Endothelial cell of umbilical vein (primary cell): ENCODE measurements around the gene MLLT6. TPM values are rescaled to one million over a fixed set of nuclear protein-coding genes. Genes with fewer than 3 reads are reported as not detected.
A peak's percentile ranks its signal among the peaks of the same experiment; 100 is the strongest.

Experiments used
- BruUV-seq: library from RNA; stranded (reverse); fragments of 400-500 nt; replicated peaks from 2 replicates; lab custom pipeline; 2021; lab: Mats Ljungman, UMichigan
- CTCF ChIA-PET: fragments of 300-600, 350-600 bp; sonication (Branson Sonifier 250); formaldehyde crosslinking; loops from one replicate; lab custom pipeline; 2021; ENCODE audit warnings: antibody characterized with exemption, inconsistent platforms; lab: Charles Lee
- POLR2A ChIA-PET: fragments of 300-600, 350-600 bp; sonication (Branson Sonifier 250); formaldehyde crosslinking; loops from one replicate; lab custom pipeline; 2021; ENCODE audit warnings: antibody characterized with exemption, inconsistent platforms; lab: Charles Lee
- DNase-seq: peaks from one replicate; pipeline ENCODE4 v3.0.0-alpha.2; 2011; ENCODE audit warnings: low read depth, low spot score
- FAIRE-seq: peaks from 2 replicates; lab custom pipeline; 2011; peaks lifted over from hg19 to GRCh38; lab: Jason Lieb, UNC
- H2AFZ ChIP-seq: 2 replicates; pipeline ENCODE4 v1.6.0; 2012; ENCODE audit warnings: low read depth, low read length, control low read depth, inconsistent platforms
- H3K27ac ChIP-seq: 2 replicates; pipeline ENCODE4 v1.5.1; 2011; ENCODE audit warnings: low read depth, mild to moderate bottlenecking, control low read depth, low read length, moderate library complexity; ENCODE audit not compliant: insufficient read depth
- H3K27me3 ChIP-seq, 2 experiments: 2 replicates each; pipeline versions ENCODE4 v1.6.0 to v1.6.1; 2011; ENCODE audit warnings: low read length in 2 of 2, mixed read lengths in 1 of 2; ENCODE audit not compliant: control insufficient read depth in 2 of 2, insufficient read depth in 2 of 2
- H3K36me3 ChIP-seq, 2 experiments: 2 replicates in 1 of 2; 3 replicates in 1 of 2; pipeline ENCODE4 v1.5.1; 2011; ENCODE audit warnings: low read length in 2 of 2, mild to moderate bottlenecking in 1 of 2, moderate library complexity in 1 of 2; ENCODE audit not compliant: control insufficient read depth in 2 of 2, insufficient read depth in 2 of 2; ENCODE audit errors: extremely low read depth in 1 of 2
- H3K4me1 ChIP-seq: 3 replicates; pipeline ENCODE4 v1.5.1; 2011; ENCODE audit warnings: mild to moderate bottlenecking, low read length; ENCODE audit not compliant: control insufficient read depth, insufficient read depth; ENCODE audit errors: extremely low read depth
- H3K4me2 ChIP-seq: 2 replicates; pipeline ENCODE4 v1.6.1; 2011; ENCODE audit warnings: low read length, control low read depth, mixed read lengths; ENCODE audit not compliant: insufficient read depth
- H3K4me3 ChIP-seq, 3 experiments: fragments of 200-600 bp in 1 of 3; sonication (generic), shearing (Covaris generic) in 1 of 3; replicated peaks in 1 of 3; 2 replicates each; pipeline ENCODE4 v1.5.1; 2011 to 2016; ENCODE audit warnings: control low read depth in 3 of 3, low read length in 3 of 3, mild to moderate bottlenecking in 2 of 3, inconsistent platforms in 1 of 3, low read depth in 1 of 3, moderate library complexity in 1 of 3; ENCODE audit not compliant: insufficient read depth in 1 of 3
- H3K79me2 ChIP-seq: 2 replicates; pipeline ENCODE4 v1.6.0; 2012; ENCODE audit warnings: low read length, inconsistent platforms; ENCODE audit not compliant: control insufficient read depth, insufficient read depth
- H3K9ac ChIP-seq: replicated peaks from 2 replicates; pipeline ENCODE3; 2011; ENCODE audit warnings: low read length, control low read depth; ENCODE audit not compliant: insufficient read depth; ENCODE audit errors: extremely low read depth
- H3K9me1 ChIP-seq: replicated peaks from 3 replicates; pipeline ENCODE4 v1.6.0; 2011; ENCODE audit warnings: mild to moderate bottlenecking, low read length; ENCODE audit not compliant: control insufficient read depth, insufficient read depth; ENCODE audit errors: extremely low read depth
- H3K9me3 ChIP-seq: replicated peaks from 2 replicates; pipeline ENCODE4 v1.5.1; 2012; ENCODE audit warnings: low read length, inconsistent platforms; ENCODE audit not compliant: control insufficient read depth, insufficient read depth
- H4K20me1 ChIP-seq: replicated peaks from 2 replicates; pipeline ENCODE3; 2011; ENCODE audit warnings: mild to moderate bottlenecking, low read length; ENCODE audit not compliant: control insufficient read depth, insufficient read depth; ENCODE audit errors: extremely low read depth
- CTCF ChIP-seq, 2 donors: IDR thresholded peaks; 1 replicate in 1 of 2; 2 replicates in 1 of 2; pipeline ENCODE4 v1.5.1; 2011; ENCODE audit warnings: low read length in 2 of 2, mild to moderate bottlenecking in 2 of 2, moderate library complexity in 2 of 2, control low read depth in 1 of 2, inconsistent platforms in 1 of 2, low read depth in 1 of 2; ENCODE audit not compliant: insufficient read depth in 1 of 2; ENCODE audit errors: extremely low read depth in 1 of 2
- EZH2 ChIP-seq: IDR thresholded peaks from 2 replicates; pipeline ENCODE4 v1.6.1; 2012; ENCODE audit warnings: borderline replicate concordance, low read depth, mild to moderate bottlenecking, moderate library complexity, low read length, inconsistent platforms; ENCODE audit not compliant: severe bottlenecking
- FOS ChIP-seq: IDR thresholded peaks from 2 replicates; pipeline ENCODE4 v1.6.1; 2011; ENCODE audit warnings: mild to moderate bottlenecking, low read length, moderate library complexity, borderline replicate concordance; ENCODE audit not compliant: insufficient read depth
- GATA2 ChIP-seq: IDR thresholded peaks from 2 replicates; pipeline ENCODE4 v1.7.0; 2011; ENCODE audit warnings: low read depth, mild to moderate bottlenecking, moderate library complexity, mixed read lengths, low read length; ENCODE audit not compliant: insufficient read length, insufficient read depth
- JUN ChIP-seq: IDR thresholded peaks from 2 replicates; pipeline ENCODE4 v1.6.1; 2011; ENCODE audit warnings: borderline replicate concordance, low read depth; ENCODE audit not compliant: insufficient read length, insufficient read depth
- MAX ChIP-seq: IDR thresholded peaks from 2 replicates; pipeline ENCODE4 v1.6.1; 2011; ENCODE audit not compliant: insufficient read depth, insufficient read length
- MYC ChIP-seq: IDR thresholded peaks from one replicate; pipeline ENCODE4 v1.6.1; 2011; ENCODE audit warnings: mild to moderate bottlenecking, low read depth, low read length
- POLR2A ChIP-seq: IDR thresholded peaks from 2 replicates; pipeline ENCODE4 v1.6.1; 2012; ENCODE audit warnings: low read depth, mild to moderate bottlenecking, control low read depth, low read length
- POLR2AphosphoS5 ChIP-seq: IDR thresholded peaks from 2 replicates; pipeline ENCODE4 v1.6.1; 2012; ENCODE audit warnings: low read depth, mild to moderate bottlenecking, control low read depth, low read length, moderate library complexity; ENCODE audit not compliant: insufficient read depth
- dilution Hi-C: fragments of 300-500 bp; cut with MboI; formaldehyde crosslinking; loops from one replicate; pipeline ENCODE4 v1.15.0; 2019; ENCODE audit warnings: low sequenced_read_pairs; ENCODE audit not compliant: extremely low pct_ligation_motif_present
- intact Hi-C: fragments of 100-400 bp; cut with micrococcal nuclease; formaldehyde crosslinking; loops from one replicate; pipeline ENCODE4 v1.10.0; 2022
- polyA plus RNA-seq, 4 experiments: library from polyadenylated mRNA; depleted of rRNA in 3 of 4; stranded (reverse) in 3 of 4; unstranded in 1 of 4; fragments of >200 nt; gene quantifications; 2 replicates each; pipeline versions ENCODE4 v1.2.1 to v1.2.3, GENCODE V29; 2011 to 2012; ENCODE audit warnings: missing spikeins in 1 of 4
- total RNA-seq: library from RNA; stranded (reverse); gene quantifications from 2 replicates; pipeline ENCODE4 v1.2.3, GENCODE V29; 2021

The MLLT6 gene
- total and polyA plus RNA-seq, 2 donors (not counting 3 experiments of a cell fraction or from before 2014, with no cell fraction given), result 32.1 to 85.4 TPM

- peak overlapping the region; percentile 63 for H2AFZ ChIP-seq
- H3K9me3 ChIP-seq, result no peaks in the 10 kb centered on the region
- no peaks in the 10 kb centered on the region for H3K36me3 ChIP-seq
- DNase-seq (peak; percentile 77), FAIRE-seq (no peak)
- peaks cover 44% of the 10 kb centered on the region for H3K4me1 ChIP-seq
- dilution Hi-C loops, result no loop called here
- H3K9me1 ChIP-seq, result no peaks in the 10 kb centered on the region
- no peak for TF ChIP-seq MYC
- peak; percentile 52 for TF ChIP-seq POLR2AphosphoS5
- no peak for TF ChIP-seq EZH2
- peak; percentile 44 for TF ChIP-seq POLR2A
- TF ChIP-seq GATA2, result no peak
- no peak for TF ChIP-seq CTCF (IDR thresholded peaks at IDR 0.05; ENCODE audit: extremely low read depth in 1 of 2, insufficient read depth in 1 of 2, low read depth in 1 of 2, low read length in 2 of 2)
- peak; percentile 65 for TF ChIP-seq MAX
- TF ChIP-seq FOS, result no peak
- no peak for TF ChIP-seq JUN
- CTCF ChIA-PET, result interaction anchor here (0.9 to 2.1 kb wide), 3 partner anchors 15 to 33 kb away, joined by 4 to 9 read pairs (median 5); no protein-coding TSS in a partner anchor
- H3K27me3 ChIP-seq, result peaks cover 0 to 2% of the 10 kb centered on the region in 2 experiments
- H4K20me1 ChIP-seq, result no peaks in the 10 kb centered on the region
- TSS peak; percentile 70 for BruUV-seq
- POLR2A ChIA-PET, result no interaction called here
- peak overlapping the region; percentile 75 for H3K4me2 ChIP-seq
- peak overlapping the region; percentile 27 for H3K27ac ChIP-seq
- peak overlapping the region; percentile 31 to 59 (median 47) for H3K4me3 ChIP-seq
- intact Hi-C loops, result loop anchor here (1.0 to 5.0 kb wide), 4 partner anchors 25 to 165 kb away; partner anchors contain the start of genes CISD3 and PCGF2
- H3K79me2 ChIP-seq, result peaks cover 16% of the 10 kb centered on the region
- H3K9ac ChIP-seq, result peak overlapping the region; percentile 81
Measured at GRCh38 chr17:38702166-38702915, 2.7 kb upstream of the MLLT6 start.
